Kidney epithelial cell (primary cell): ENCODE results near the gene LEMD1. TPM values are rescaled to one million over a fixed set of nuclear protein-coding genes. Genes with fewer than 3 reads are reported as not detected.

ENCODE experiments used
- DNase-seq: peaks from one replicate; pipeline ENCODE4 v3.0.0-alpha.2; 2010; ENCODE audit warnings: low read depth
- H3K27me3 ChIP-seq: 2 replicates; pipeline ENCODE4 v1.6.0; 2011; ENCODE audit warnings: low read length; ENCODE audit not compliant: control insufficient read depth, insufficient read depth
- H3K36me3 ChIP-seq: 2 replicates; pipeline ENCODE4 v1.5.1; 2011; ENCODE audit warnings: low read length; ENCODE audit not compliant: control insufficient read depth, insufficient read depth
- H3K4me3 ChIP-seq: 2 replicates; pipeline ENCODE4 v1.5.1; 2011; ENCODE audit warnings: low read depth, mild to moderate bottlenecking, control low read depth, low read length
- CTCF ChIP-seq: IDR thresholded peaks from 2 replicates; pipeline ENCODE4 v1.5.1; 2011; ENCODE audit warnings: mild to moderate bottlenecking, moderate library complexity, low read length, control low read depth, inconsistent platforms; ENCODE audit not compliant: insufficient read depth, poor library complexity, severe bottlenecking
- total RNA-seq: library from RNA; depleted of rRNA; stranded (reverse); fragments of >200 nt; gene quantifications from 2 replicates; pipeline ENCODE4 v1.2.3, GENCODE V29; 2015

Gene LEMD1
- total RNA-seq, 1 donor from 2014 or later: 5.1 TPM

DNA sequence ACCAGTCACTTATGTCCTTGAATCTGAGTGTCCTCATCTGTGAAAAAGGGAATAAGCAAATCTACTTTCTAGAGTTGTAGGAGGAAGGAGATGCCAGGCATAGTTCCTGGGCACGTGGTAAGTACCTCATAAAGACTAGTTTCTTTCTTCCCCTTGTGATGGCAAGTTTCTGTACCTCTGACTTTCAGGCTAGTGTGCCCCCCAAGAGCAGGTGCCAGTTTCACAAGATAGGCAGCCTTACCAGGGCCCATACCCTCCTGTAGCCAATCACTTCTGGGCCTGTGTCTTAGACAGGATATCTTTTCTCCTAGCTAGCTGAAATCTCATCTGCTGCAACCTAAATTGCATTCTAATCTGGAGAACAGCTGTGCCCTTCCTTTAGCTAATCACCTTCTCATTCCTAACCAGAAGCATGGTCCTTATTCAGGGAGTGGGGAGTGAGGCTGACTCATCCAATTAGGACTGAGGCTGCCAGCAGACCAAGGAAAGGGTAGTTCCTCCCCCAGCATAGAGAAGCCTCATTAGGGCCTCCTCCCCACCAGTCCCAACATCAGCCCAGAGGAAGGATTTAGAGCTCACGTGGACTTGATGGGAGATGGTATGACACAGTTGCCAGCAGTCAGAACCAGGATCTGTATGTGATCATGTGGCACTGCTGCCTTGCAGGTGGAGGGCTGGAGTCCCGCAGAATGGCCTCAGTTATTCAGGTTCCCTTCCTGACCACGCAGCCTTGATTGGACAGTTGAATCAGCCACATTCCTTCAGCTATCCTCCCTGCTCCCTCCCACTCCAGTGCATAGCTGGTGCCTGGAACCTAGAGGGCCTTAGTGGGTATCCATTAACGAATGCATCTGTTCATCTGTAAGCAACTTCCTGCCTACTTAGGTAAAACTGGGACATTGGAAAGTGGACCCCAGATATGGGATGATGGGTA lies 73.0 kb downstream of the LEMD1 start:
- no peak overlapping the region for H3K4me3 ChIP-seq
- H3K27me3 ChIP-seq: peaks cover 9% of the 10 kb centered on the region
- DNase-seq: no peak
- TF ChIP-seq CTCF: no peak
- no peaks in the 10 kb centered on the region for H3K36me3 ChIP-seq

DNA sequence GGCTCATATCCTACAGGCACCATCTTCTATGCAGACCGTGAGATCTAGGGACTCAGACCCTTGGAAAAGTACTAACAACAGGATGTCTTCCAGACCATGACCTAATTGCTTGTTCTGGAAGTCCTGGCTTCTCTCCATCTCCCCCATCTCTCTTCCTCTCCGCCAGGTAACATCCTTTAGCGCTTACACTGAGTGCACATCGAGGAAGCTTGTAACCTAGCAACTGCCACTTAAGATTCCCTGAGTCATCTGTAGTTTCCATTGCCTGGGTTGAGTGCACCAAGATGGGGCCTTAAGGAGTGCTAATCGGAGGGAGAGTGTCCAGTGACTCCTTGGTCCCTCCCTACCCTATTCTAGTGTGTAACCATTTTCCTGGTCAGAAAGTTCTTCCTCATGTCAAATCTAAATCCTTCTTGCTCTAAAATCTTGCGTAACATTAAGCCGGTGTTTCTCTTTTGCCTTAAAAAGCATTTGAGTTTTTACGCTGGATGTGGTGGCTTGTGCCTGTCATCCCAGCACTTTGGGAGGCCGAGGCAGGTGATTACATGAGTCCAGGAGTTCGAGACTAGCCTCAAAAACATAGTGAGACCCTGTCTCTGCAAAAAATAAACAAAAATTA lies 74.8 kb downstream of the LEMD1 start:
- peaks cover 21% of the 10 kb centered on the region for H3K27me3 ChIP-seq
- no peak overlapping the region for H3K4me3 ChIP-seq
- DNase-seq: peak; percentile 96
- no peaks in the 10 kb centered on the region for H3K36me3 ChIP-seq
- TF ChIP-seq CTCF: no peak

GRCh38 chr1:205345761-205346160 lies 76.1 kb downstream of the LEMD1 start:
- Histone ChIP-seq H3K36me3 (no peaks in the 10 kb centered on the region), H3K27me3 (peaks cover 21% of the 10 kb centered on the region), H3K4me3 (no peak overlapping the region)
- no peak for TF ChIP-seq CTCF
- no peak for DNase-seq

GRCh38 chr1:205344066-205344928 lies 77.6 kb downstream of the LEMD1 start:
- TF ChIP-seq CTCF: no peak
- DNase-seq: no peak
- Histone ChIP-seq H3K27me3 (peaks cover 21% of the 10 kb centered on the region), H3K36me3 (no peaks in the 10 kb centered on the region), H3K4me3 (peak overlapping the region; percentile 39)

DNA sequence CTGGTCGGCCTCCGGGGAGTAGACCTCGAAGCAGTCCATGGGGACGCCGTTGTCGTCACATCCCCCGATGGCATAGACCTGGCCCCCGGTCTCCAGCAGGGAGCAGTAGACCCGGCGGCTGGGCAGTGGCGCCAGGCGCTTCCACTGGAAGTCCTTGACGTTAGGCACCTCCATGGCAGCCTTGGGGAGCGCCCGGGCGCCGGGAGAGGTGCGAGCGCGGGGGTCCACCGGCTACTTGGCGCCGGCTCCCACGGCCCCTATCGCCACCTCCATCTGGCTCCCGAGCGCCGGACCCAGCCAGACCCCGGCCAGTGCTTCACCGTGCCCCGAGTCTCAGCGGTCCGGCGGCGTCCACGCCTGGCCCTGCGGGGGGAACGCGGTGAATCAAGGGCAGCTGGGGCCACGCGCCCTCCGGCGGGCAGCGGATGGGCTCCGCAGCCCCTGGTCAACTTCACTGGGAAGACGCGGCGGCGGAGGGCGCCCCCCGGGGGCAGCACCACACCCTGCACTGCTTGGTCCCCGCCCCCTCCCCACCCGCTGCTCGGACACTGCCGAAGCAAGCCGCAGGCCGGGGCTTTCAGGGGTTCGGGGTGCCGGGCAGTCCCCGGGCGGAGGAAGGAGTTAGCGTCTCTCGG lies 78.3 kb downstream of the LEMD1 start:
- Histone ChIP-seq H3K36me3 (no peaks in the 10 kb centered on the region), H3K4me3 (peak overlapping the region; percentile 39), H3K27me3 (peaks cover 21% of the 10 kb centered on the region)
- DNase-seq: no peak
- TF ChIP-seq CTCF: peak; percentile 39
